ENCODE results near the gene CACNA2D1. TPM values are rescaled to one million over a fixed set of nuclear protein-coding genes. Genes with fewer than 3 reads are reported as not detected.

The CACNA2D1 gene
- total RNA-seq, 3 donors from 2014 or later (not counting 1 experiment from before 2014, with no cell fraction given) = not detected

DNA sequence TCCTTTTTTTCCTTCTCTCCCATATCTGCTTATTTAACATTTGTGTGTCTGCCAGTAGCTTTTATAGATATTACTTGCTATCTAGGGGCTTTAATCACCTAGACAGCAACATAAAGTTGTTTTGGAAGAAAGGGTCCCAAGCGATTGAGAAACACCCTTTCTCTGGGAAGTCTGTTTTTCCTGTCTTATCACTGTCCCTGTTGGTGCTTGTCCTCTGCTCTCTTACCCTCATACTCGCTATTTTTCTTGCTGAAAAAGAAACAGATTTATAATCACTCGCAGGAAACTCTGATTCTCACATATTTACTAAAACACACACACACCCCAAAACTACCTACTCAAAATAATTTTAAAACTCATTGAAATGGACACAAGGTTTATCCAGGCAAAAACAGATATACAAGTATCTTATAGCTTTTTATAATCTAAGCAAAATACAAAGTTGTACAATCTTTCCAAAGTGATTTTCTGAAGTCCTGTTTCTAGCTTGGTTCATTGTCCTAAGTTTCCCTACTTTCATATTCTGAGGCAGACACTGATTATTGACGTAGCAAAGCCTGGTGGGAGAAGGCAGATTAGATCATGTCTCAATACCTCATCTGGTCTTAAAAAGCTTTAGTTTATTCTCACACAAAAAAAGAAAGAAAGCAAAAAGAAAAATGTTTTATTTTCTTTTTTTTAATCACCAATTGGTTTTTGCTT, 157.3 kb downstream of the CACNA2D1 start:
- no peak overlapping the region for H3K4me3 Mint-ChIP-seq
- no peak overlapping the region for H3K27ac ChIP-seq (ENCODE audit: low read length)
- ATAC-seq (no peak), DNase-seq (no peak)
- no peaks in the 10 kb centered on the region for H3K9me3 ChIP-seq (ENCODE audit: control insufficient read depth, insufficient read depth, low read length)
- TF ChIP-seq, protein P1, sequence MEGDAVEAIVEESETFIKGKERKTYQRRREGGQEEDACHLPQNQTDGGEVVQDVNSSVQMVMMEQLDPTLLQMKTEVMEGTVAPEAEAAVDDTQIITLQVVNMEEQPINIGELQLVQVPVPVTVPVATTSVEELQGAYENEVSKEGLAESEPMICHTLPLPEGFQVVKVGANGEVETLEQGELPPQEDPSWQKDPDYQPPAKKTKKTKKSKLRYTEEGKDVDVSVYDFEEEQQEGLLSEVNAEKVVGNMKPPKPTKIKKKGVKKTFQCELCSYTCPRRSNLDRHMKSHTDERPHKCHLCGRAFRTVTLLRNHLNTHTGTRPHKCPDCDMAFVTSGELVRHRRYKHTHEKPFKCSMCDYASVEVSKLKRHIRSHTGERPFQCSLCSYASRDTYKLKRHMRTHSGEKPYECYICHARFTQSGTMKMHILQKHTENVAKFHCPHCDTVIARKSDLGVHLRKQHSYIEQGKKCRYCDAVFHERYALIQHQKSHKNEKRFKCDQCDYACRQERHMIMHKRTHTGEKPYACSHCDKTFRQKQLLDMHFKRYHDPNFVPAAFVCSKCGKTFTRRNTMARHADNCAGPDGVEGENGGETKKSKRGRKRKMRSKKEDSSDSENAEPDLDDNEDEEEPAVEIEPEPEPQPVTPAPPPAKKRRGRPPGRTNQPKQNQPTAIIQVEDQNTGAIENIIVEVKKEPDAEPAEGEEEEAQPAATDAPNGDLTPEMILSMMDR (IDR thresholded peaks at IDR 0.05) = no peak
- no peak overlapping the region for H3K27ac Mint-ChIP-seq
- 72% methylated on average over 3 of the region's 4 CpGs for WGBS (ENCODE audit: insufficient coverage)
- intact Hi-C loops (cut with micrococcal nuclease) = no loop called here
- H3K9me3 Mint-ChIP-seq = peaks cover 7 to 9% of the 10 kb centered on the region in 2 donors
- H3K36me3 ChIP-seq (ENCODE audit: control insufficient read depth, insufficient read depth, low read length) = no peaks in the 10 kb centered on the region
- H3K4me1 ChIP-seq (ENCODE audit: control insufficient read depth, insufficient read depth, low read length) = no peaks in the 10 kb centered on the region
- H3K27me3 Mint-ChIP-seq (ENCODE audit: low read depth in 2 of 2) = no peaks in the 10 kb centered on the region
- H3K27me3 ChIP-seq (ENCODE audit: control insufficient read depth, insufficient read depth, low read length) = no peaks in the 10 kb centered on the region
- H3K4me3 ChIP-seq (ENCODE audit: low read length) = no peak overlapping the region
- H3K36me3 Mint-ChIP-seq = no peaks in the 10 kb centered on the region
- H3K4me1 Mint-ChIP-seq = no peaks in the 10 kb centered on the region

DNA sequence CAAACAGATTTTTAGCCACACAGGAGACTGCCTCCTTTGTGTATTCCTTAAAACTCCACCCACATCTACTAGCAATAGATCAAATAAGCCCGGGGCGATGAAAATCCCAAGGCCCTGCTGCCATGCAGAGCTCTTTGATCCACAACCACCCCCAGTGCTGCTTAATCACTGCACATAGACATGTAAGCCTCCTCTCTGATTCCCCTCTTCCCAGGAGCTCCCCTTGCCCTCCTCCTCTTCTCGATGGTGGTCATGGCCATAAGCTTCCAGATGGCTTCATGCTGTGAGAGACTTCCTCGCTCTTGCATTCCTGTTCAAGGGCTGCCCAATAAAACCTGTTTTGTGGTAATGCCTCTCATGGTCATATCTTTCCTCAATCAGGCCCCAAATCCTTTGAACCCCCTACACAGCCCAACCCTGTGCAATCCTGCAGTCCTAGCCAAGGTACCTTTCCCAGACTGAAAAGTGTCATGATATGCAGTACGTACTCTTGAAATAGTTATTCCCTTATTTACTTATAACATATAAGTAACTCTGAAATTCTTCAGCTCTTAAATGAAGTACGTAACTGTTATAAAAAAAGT, 158.5 kb downstream of the CACNA2D1 start:
- DNase-seq = no peak
- Histone ChIP-seq H3K36me3 (ENCODE audit: control insufficient read depth, insufficient read depth, low read length) (no peaks in the 10 kb centered on the region), H3K4me1 (ENCODE audit: control insufficient read depth, insufficient read depth, low read length) (no peaks in the 10 kb centered on the region), H3K27ac (ENCODE audit: low read length) (no peak overlapping the region), H3K27me3 (ENCODE audit: control insufficient read depth, insufficient read depth, low read length) (no peaks in the 10 kb centered on the region), H3K9me3 (ENCODE audit: control insufficient read depth, insufficient read depth, low read length) (no peaks in the 10 kb centered on the region), H3K4me3 (ENCODE audit: low read length) (no peak overlapping the region)
- intact Hi-C loops (cut with micrococcal nuclease) = no loop called here
- no peaks in the 10 kb centered on the region for H3K4me1 Mint-ChIP-seq
- no peaks in the 10 kb centered on the region for H3K27me3 Mint-ChIP-seq (ENCODE audit: low read depth in 2 of 2)
- H3K27ac Mint-ChIP-seq = no peak overlapping the region
- WGBS (ENCODE audit: insufficient coverage) = 80% methylated on average over 5 of the region's 6 CpGs
- ATAC-seq = no peak
- H3K9me3 Mint-ChIP-seq = peaks cover 7 to 8% of the 10 kb centered on the region in 2 donors
- no peak overlapping the region for H3K4me3 Mint-ChIP-seq
- H3K36me3 Mint-ChIP-seq = no peaks in the 10 kb centered on the region
- TF ChIP-seq, protein P1 (IDR thresholded peaks at IDR 0.05) = no peak

DNA sequence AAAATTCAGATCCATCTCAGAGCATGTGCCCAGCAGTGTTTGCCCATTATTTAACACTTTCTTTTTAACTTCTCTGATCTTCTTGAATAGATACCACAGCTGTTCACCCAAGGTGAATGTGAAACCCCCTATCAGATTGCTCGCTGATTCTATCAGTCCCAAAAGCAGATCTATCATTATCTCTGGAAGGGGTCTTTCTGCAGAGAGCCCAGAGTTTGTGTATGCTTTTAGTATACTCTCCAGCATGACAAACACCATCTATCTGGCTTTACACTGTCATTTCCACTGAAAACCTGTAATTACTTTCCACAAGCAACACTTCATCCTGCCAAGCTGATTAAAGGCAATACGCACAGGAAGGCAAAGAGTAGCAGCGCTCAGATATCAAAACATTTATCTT, 168.2 kb downstream of the CACNA2D1 start:
- ATAC-seq = no peak
- Mint-ChIP-seq H3K9me3 (peaks cover 0 to 6% of the 10 kb centered on the region in 2 donors), H3K4me3 (no peak overlapping the region)

More for the DNA sequence above, 168.2 kb downstream of the CACNA2D1 start:
- WGBS (ENCODE audit: insufficient coverage) = 90% methylated on average over 3 of the region's 3 CpGs
- Histone ChIP-seq H3K27ac (ENCODE audit: low read length) (no peak overlapping the region), H3K27me3 (ENCODE audit: control insufficient read depth, insufficient read depth, low read length) (no peaks in the 10 kb centered on the region), H3K4me3 (ENCODE audit: low read length) (no peak overlapping the region), H3K36me3 (ENCODE audit: control insufficient read depth, insufficient read depth, low read length) (no peaks in the 10 kb centered on the region), H3K4me1 (ENCODE audit: control insufficient read depth, insufficient read depth, low read length) (no peaks in the 10 kb centered on the region), H3K9me3 (ENCODE audit: control insufficient read depth, insufficient read depth, low read length) (no peaks in the 10 kb centered on the region)
- H3K27ac Mint-ChIP-seq = no peak overlapping the region
- H3K27me3 Mint-ChIP-seq (ENCODE audit: low read depth in 2 of 2) = no peaks in the 10 kb centered on the region
- DNase-seq = no peak
- no peaks in the 10 kb centered on the region for H3K36me3 Mint-ChIP-seq
- TF ChIP-seq, protein P1 (IDR thresholded peaks at IDR 0.05) = no peak
- H3K4me1 Mint-ChIP-seq = no peaks in the 10 kb centered on the region
- intact Hi-C loops (cut with micrococcal nuclease) = no loop called here
